Lower lobe of right lung (tissue), 2 donors: ENCODE measurements around the gene VARS2. TPM values are rescaled to one million over a fixed set of nuclear protein-coding genes. Genes with fewer than 3 reads are reported as not detected.

Experiments
- ATAC-seq, 2 donors: fragments of 200-7000 bp; cut with Tn5 transposase; one replicate each; pipeline ENCODE4 v1.9.1; 2020 to 2022; ENCODE audit warnings: mild to moderate bottlenecking in 2 of 2, moderate library complexity in 2 of 2
- DNase-seq: peaks from one replicate; pipeline ENCODE4 v3.0.0-alpha.2; 2020
- H3K27ac ChIP-seq: fragments of 200-600 bp; one replicate; pipeline ENCODE4 v1.8.0; 2022
- H3K27me3 ChIP-seq: fragments of 200-600 bp; one replicate; pipeline ENCODE4 v1.8.0; 2022; ENCODE audit warnings: low read depth
- H3K36me3 ChIP-seq: fragments of 200-600 bp; one replicate; pipeline ENCODE4 v1.8.0; 2022; ENCODE audit warnings: mild to moderate bottlenecking
- H3K4me1 ChIP-seq: fragments of 200-600 bp; one replicate; pipeline ENCODE4 v1.8.0; 2022
- H3K4me3 ChIP-seq: fragments of 200-600 bp; one replicate; pipeline ENCODE4 v1.8.0; 2022; ENCODE audit warnings: mild to moderate bottlenecking
- H3K9me3 ChIP-seq: fragments of 200-600 bp; one replicate; pipeline ENCODE4 v1.8.0; 2022
- CTCF ChIP-seq: fragments of 200-600 bp; IDR thresholded peaks from one replicate; pipeline ENCODE4 v1.8.0; 2022; ENCODE audit warnings: antibody characterized with exemption, mild to moderate bottlenecking
- intact Hi-C: fragments of 100-400 bp; cut with DNase I; formaldehyde crosslinking; loops from one replicate; pipeline ENCODE4 v1.11.0; 2022
- total RNA-seq: library from RNA; stranded (reverse); fragmentation: NEBNext Ultra II Directional; extraction: Animal tissue kit (Norgen Biotek cat#: 25700); gene quantifications from one replicate; pipeline ENCODE4 v1.2.1, GENCODE V29; 2021
- donor health status: DM: no; HTN: yes; CAD: no; lungs with severe emphysema.

The VARS2 gene
- total RNA-seq, 1 donor from 2014 or later = 33.0 TPM

- ATAC-seq = no peak
- H3K9me3 ChIP-seq = no peaks in the 10 kb centered on the region
- peaks cover 11% of the 10 kb centered on the region for H3K4me1 ChIP-seq
These were observed 31.2 kb downstream of the VARS2 start for GRCh38 chr6:30945281-30945680.

GRCh38 chr6:30947231-30947630 is 33.2 kb downstream of the VARS2 start:
- Histone ChIP-seq H3K9me3 (no peaks in the 10 kb centered on the region), H3K27ac (no peak overlapping the region), H3K27me3 (no peaks in the 10 kb centered on the region), H3K4me3 (no peak overlapping the region), H3K36me3 (no peaks in the 10 kb centered on the region), H3K4me1 (peaks cover 10% of the 10 kb centered on the region)
- no peak for DNase-seq
- ATAC-seq = no peak
- TF ChIP-seq CTCF = no peak
- intact Hi-C loops = no loop called here

More at GRCh38 chr6:30945281-30945680, 31.2 kb downstream of the VARS2 start:
- intact Hi-C loops = no loop called here
- Histone ChIP-seq H3K4me3 (no peak overlapping the region), H3K36me3 (no peaks in the 10 kb centered on the region), H3K27ac (no peak overlapping the region), H3K27me3 (no peaks in the 10 kb centered on the region)
- no peak for DNase-seq
- TF ChIP-seq CTCF = no peak

GRCh38 chr6:30948811-30949210 is 34.8 kb downstream of the VARS2 start:
- Histone ChIP-seq H3K9me3 (no peaks in the 10 kb centered on the region), H3K36me3 (no peaks in the 10 kb centered on the region), H3K27me3 (no peaks in the 10 kb centered on the region), H3K27ac (no peak overlapping the region), H3K4me3 (no peak overlapping the region), H3K4me1 (no peaks in the 10 kb centered on the region)
- intact Hi-C loops = no loop called here
- DNase-seq (no peak), ATAC-seq (no peak)
- TF ChIP-seq CTCF = no peak

GRCh38 chr6:30951907-30952469 is 38.0 kb downstream of the VARS2 start:
- Histone ChIP-seq H3K4me3 (no peak overlapping the region), H3K27me3 (no peaks in the 10 kb centered on the region), H3K4me1 (peaks cover 17% of the 10 kb centered on the region), H3K9me3 (no peaks in the 10 kb centered on the region), H3K27ac (no peak overlapping the region), H3K36me3 (no peaks in the 10 kb centered on the region)
- DNase-seq (no peak), ATAC-seq (no peak)
- TF ChIP-seq CTCF = no peak
- intact Hi-C loops = no loop called here

GRCh38 chr6:30954631-30955366 is 40.8 kb downstream of the VARS2 start:
- H3K4me3 ChIP-seq = peak overlapping the region; percentile 57
- no peaks in the 10 kb centered on the region for H3K27me3 ChIP-seq
- peaks cover 17% of the 10 kb centered on the region for H3K4me1 ChIP-seq
- DNase-seq (no peak), ATAC-seq (peak in 1 of 2 donors; percentile 31)
- TF ChIP-seq CTCF = no peak
- peak overlapping the region; percentile 82 for H3K27ac ChIP-seq
- H3K9me3 ChIP-seq = no peaks in the 10 kb centered on the region
- H3K36me3 ChIP-seq = no peaks in the 10 kb centered on the region
- intact Hi-C loops = no loop called here
